ENCODE measurements around the gene ISCA1. TPM values are rescaled to one million over a fixed set of nuclear protein-coding genes. Genes with fewer than 3 reads are reported as not detected.

ISCA1 gene
- total RNA-seq, 1 donor from 2014 or later: 30.3 TPM

DNA sequence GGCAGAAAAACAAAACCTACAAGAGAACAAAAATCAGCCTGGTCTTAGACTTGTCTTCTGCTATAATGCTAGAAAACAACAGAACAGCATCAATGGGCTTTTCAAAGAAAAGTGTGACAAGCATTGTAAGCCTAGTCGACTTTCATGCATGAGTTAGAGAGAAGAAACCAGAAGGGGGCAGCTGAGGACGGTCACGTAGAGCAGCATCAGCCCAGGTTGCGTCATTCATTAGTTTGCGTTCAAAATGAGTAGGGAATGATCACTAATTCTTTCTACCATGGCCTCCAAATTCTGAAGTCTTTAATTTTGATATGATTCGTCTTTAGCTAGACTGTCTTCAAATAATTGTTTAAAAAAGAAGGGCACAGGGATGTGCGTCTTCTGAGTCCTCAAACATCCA, 4.7 kb upstream of the ISCA1 start:
- Histone ChIP-seq H3K9ac (ENCODE audit: low read depth in 1 of 3, low read length in 3 of 3) (no peak overlapping the region), H3K4me1 (ENCODE audit: control insufficient read depth in 3 of 3, insufficient read depth in 3 of 3, low read length in 3 of 3) (peaks cover 5 to 8% (median 6%) of the 10 kb centered on the region in 3 donors), H3K9me3 (ENCODE audit: control insufficient read depth in 3 of 3, low read length in 3 of 3) (no peaks in the 10 kb centered on the region), H3K36me3 (ENCODE audit: control insufficient read depth in 3 of 3, insufficient read depth in 3 of 3, low read length in 3 of 3) (peaks cover 0 to 3% (median 0%) of the 10 kb centered on the region in 3 donors), H3K27me3 (ENCODE audit: control insufficient read depth in 3 of 3, insufficient read depth in 3 of 3, low read length in 3 of 3) (no peaks in the 10 kb centered on the region), H3K4me3 (ENCODE audit: low read length in 3 of 3) (no peak overlapping the region), H3K27ac (ENCODE audit: low read depth, low read length) (no peak overlapping the region)

DNA sequence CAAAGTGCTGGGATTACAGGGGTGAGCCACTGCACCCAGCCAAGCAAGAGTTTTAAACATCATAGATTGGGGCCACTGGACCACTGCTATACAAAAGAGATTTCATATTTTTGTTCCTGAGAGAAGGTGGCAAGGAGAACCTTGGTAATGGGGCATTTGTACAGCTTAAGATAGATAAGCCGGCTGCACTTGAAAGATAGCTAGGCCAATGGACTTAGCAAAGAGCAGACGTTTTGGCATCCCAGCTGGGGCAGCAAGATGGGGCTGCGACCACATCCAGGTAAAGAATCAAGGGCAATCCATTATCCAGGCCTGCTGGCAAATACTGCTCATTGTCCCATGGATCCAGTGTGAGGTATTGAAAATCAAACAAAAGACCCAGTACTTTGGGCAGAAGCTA, 3.9 kb upstream of the ISCA1 start:
- Histone ChIP-seq H3K36me3 (ENCODE audit: control insufficient read depth in 3 of 3, insufficient read depth in 3 of 3, low read length in 3 of 3) (peaks cover 0 to 3% (median 0%) of the 10 kb centered on the region in 3 donors), H3K27me3 (ENCODE audit: control insufficient read depth in 3 of 3, insufficient read depth in 3 of 3, low read length in 3 of 3) (no peaks in the 10 kb centered on the region), H3K4me3 (ENCODE audit: low read length in 3 of 3) (no peak overlapping the region), H3K9ac (ENCODE audit: low read depth in 1 of 3, low read length in 3 of 3) (no peak overlapping the region), H3K9me3 (ENCODE audit: control insufficient read depth in 3 of 3, low read length in 3 of 3) (no peaks in the 10 kb centered on the region), H3K4me1 (ENCODE audit: control insufficient read depth in 3 of 3, insufficient read depth in 3 of 3, low read length in 3 of 3) (peaks cover 5 to 14% (median 9%) of the 10 kb centered on the region in 3 donors), H3K27ac (ENCODE audit: low read depth, low read length) (no peak overlapping the region)

DNA sequence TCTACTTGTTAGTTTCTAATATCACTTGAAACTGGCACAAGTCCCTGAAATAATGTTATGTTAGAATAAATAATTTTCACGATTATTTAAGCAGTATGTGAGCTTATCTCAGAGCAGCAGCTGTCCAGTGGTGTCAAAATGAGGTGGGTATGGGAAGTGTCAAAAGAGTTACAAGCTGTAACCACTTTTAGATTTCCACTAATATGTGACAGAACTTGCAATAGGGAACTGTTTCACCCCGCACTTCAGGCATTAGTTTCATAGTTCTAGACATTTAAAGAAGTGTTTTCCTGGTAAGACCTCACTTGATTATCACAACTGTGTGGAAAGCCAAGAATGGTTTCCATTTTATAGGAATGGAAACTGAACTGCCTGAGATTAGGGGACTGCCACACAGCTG, 2.9 kb upstream of the ISCA1 start:
- Histone ChIP-seq H3K4me3 (ENCODE audit: low read length in 3 of 3) (no peak overlapping the region), H3K9ac (ENCODE audit: low read depth in 1 of 3, low read length in 3 of 3) (no peak overlapping the region), H3K36me3 (ENCODE audit: control insufficient read depth in 3 of 3, insufficient read depth in 3 of 3, low read length in 3 of 3) (peaks cover 0 to 3% (median 0%) of the 10 kb centered on the region in 3 donors), H3K27me3 (ENCODE audit: control insufficient read depth in 3 of 3, insufficient read depth in 3 of 3, low read length in 3 of 3) (no peaks in the 10 kb centered on the region), H3K27ac (ENCODE audit: low read depth, low read length) (no peak overlapping the region), H3K9me3 (ENCODE audit: control insufficient read depth in 3 of 3, low read length in 3 of 3) (no peaks in the 10 kb centered on the region), H3K4me1 (ENCODE audit: control insufficient read depth in 3 of 3, insufficient read depth in 3 of 3, low read length in 3 of 3) (peaks cover 9 to 23% (median 17%) of the 10 kb centered on the region in 3 donors)

DNA sequence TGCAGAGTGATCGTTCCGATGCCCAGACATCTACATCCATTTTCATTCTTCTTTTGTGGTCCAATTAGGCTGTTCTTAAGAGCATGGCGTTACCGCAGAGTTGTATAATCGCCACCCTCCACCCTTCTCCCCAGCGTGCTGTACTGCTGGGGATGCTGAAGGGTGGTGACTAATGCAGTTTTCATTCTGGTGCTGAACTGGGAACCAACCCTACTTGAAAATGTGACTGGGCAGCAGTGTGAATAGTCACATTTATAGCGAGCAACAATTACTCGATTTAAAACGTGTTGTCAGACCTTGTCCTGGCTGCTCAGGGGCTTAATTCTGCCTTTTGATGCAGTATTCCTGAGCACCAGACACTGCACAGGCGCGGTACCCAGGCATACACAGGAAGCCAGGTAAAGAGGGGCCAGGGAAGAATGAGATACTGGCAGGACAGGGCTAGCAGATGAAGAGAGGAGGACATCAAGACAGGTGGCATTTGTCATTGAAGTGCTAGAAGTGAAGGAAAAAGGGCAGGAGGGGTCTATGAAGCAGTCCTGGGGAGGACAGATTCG, 719 bp upstream of the ISCA1 start:
- H3K4me3 ChIP-seq (ENCODE audit: low read length in 3 of 3): peak overlapping the region; percentile 71 to 88 (median 81)

DNA sequence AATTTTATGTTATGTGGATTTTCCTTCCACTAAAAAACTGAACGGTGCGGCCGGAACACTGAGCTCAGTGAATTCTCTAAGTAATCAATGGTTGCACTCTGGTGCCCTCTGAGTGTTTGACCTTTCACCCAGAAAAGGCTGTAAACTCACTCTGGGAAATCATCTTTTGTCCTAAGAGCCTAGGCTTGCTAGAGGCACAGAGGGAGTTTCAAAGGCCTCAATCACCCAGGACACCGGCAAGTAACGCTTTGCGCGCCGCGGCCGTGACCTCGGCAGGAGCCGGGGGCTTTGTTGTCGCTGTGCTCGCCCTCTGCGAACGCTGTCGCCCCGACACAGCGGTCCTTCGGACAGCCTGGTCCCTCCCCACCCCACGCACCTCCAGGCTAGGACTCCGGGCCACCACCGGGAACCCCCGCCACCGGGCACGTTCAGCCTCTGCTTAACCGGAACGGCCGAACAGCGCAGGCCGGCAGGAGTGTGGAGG, 703 bp downstream of the ISCA1 start:
- Histone ChIP-seq H3K4me3 (ENCODE audit: low read length in 3 of 3) (peak overlapping the region; percentile 71 to 88 (median 81)), H3K9ac (ENCODE audit: low read depth in 1 of 3, low read length in 3 of 3) (peak overlapping the region; percentile 93 to 95 (median 93)), H3K9me3 (ENCODE audit: control insufficient read depth in 3 of 3, low read length in 3 of 3) (no peaks in the 10 kb centered on the region), H3K27me3 (ENCODE audit: control insufficient read depth in 3 of 3, insufficient read depth in 3 of 3, low read length in 3 of 3) (no peaks in the 10 kb centered on the region), H3K4me1 (ENCODE audit: control insufficient read depth in 3 of 3, insufficient read depth in 3 of 3, low read length in 3 of 3) (peaks cover 24 to 42% (median 25%) of the 10 kb centered on the region in 3 donors), H3K36me3 (ENCODE audit: control insufficient read depth in 3 of 3, insufficient read depth in 3 of 3, low read length in 3 of 3) (peaks cover 0 to 5% (median 3%) of the 10 kb centered on the region in 3 donors), H3K27ac (ENCODE audit: low read depth, low read length) (peak overlapping the region; percentile 95)

More for the DNA sequence above, 719 bp upstream of the ISCA1 start:
- Histone ChIP-seq H3K36me3 (ENCODE audit: control insufficient read depth in 3 of 3, insufficient read depth in 3 of 3, low read length in 3 of 3) (peaks cover 0 to 5% (median 3%) of the 10 kb centered on the region in 3 donors), H3K27ac (ENCODE audit: low read depth, low read length) (peak overlapping the region; percentile 95), H3K27me3 (ENCODE audit: control insufficient read depth in 3 of 3, insufficient read depth in 3 of 3, low read length in 3 of 3) (no peaks in the 10 kb centered on the region), H3K9me3 (ENCODE audit: control insufficient read depth in 3 of 3, low read length in 3 of 3) (no peaks in the 10 kb centered on the region), H3K4me1 (ENCODE audit: control insufficient read depth in 3 of 3, insufficient read depth in 3 of 3, low read length in 3 of 3) (peaks cover 22 to 37% (median 24%) of the 10 kb centered on the region in 3 donors), H3K9ac (ENCODE audit: low read depth in 1 of 3, low read length in 3 of 3) (peak overlapping the region; percentile 78 to 95 (median 93))

DNA sequence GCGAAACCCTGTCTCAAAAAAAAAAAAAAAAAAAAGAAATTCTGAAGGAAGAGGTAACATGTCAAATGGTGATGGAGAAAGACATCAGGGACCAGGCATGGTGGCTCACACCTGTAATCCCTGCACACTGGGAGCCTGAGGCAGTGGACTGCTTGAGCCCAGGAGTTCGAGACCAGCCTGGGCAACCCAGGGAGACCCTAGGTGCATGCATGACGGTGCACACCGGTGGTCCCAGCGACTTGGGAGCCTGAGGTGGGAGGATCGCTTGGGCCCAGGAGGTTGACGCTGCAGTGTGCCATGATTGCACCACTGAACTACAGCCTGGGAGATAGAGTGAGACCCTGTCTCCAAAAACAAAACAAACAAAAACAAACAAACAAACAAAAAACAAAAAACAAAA, 1.8 kb downstream of the ISCA1 start:
- H3K27me3 ChIP-seq (ENCODE audit: control insufficient read depth in 3 of 3, insufficient read depth in 3 of 3, low read length in 3 of 3): no peaks in the 10 kb centered on the region
- H3K9ac ChIP-seq (ENCODE audit: low read depth in 1 of 3, low read length in 3 of 3): no peak overlapping the region
- H3K27ac ChIP-seq (ENCODE audit: low read depth, low read length): no peak overlapping the region
- peaks cover 29 to 48% (median 30%) of the 10 kb centered on the region in 3 donors for H3K4me1 ChIP-seq (ENCODE audit: control insufficient read depth in 3 of 3, insufficient read depth in 3 of 3, low read length in 3 of 3)
- H3K36me3 ChIP-seq (ENCODE audit: control insufficient read depth in 3 of 3, insufficient read depth in 3 of 3, low read length in 3 of 3): peaks cover 0 to 5% (median 3%) of the 10 kb centered on the region in 3 donors
- no peaks in the 10 kb centered on the region for H3K9me3 ChIP-seq (ENCODE audit: control insufficient read depth in 3 of 3, low read length in 3 of 3)
- peak overlapping the region in 2 of 3 donors; percentile 39 to 46 for H3K4me3 ChIP-seq (ENCODE audit: low read length in 3 of 3)

DNA sequence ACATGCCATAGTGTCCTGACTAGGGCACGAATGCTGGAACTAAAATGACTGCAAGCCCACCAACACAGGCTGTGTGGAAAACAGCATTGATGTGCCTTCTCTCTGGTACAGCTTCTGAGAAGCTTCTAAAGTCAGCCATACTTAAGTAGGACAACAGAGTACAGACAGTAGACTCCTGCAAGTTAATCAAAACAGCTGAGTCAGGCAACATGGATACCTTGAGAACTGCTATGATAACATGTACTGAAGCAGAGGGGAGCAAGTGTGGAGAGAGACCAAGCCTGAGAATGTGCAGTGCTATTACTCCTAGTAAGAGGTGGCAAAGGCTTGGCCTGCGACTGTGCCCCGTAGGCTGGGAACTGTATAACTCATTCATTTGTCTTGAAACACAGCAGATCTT, 2.5 kb downstream of the ISCA1 start:
- H3K27me3 ChIP-seq (ENCODE audit: control insufficient read depth in 3 of 3, insufficient read depth in 3 of 3, low read length in 3 of 3): no peaks in the 10 kb centered on the region
- no peak overlapping the region for H3K27ac ChIP-seq (ENCODE audit: low read depth, low read length)
- H3K4me1 ChIP-seq (ENCODE audit: control insufficient read depth in 3 of 3, insufficient read depth in 3 of 3, low read length in 3 of 3): peaks cover 33 to 53% (median 36%) of the 10 kb centered on the region in 3 donors
- H3K36me3 ChIP-seq (ENCODE audit: control insufficient read depth in 3 of 3, insufficient read depth in 3 of 3, low read length in 3 of 3): peaks cover 3 to 6% (median 5%) of the 10 kb centered on the region in 3 donors
- H3K4me3 ChIP-seq (ENCODE audit: low read length in 3 of 3): peak overlapping the region in 2 of 3 donors; percentile 34 to 41
- H3K9me3 ChIP-seq (ENCODE audit: control insufficient read depth in 3 of 3, low read length in 3 of 3): no peaks in the 10 kb centered on the region
- H3K9ac ChIP-seq (ENCODE audit: low read depth in 1 of 3, low read length in 3 of 3): no peak overlapping the region

DNA sequence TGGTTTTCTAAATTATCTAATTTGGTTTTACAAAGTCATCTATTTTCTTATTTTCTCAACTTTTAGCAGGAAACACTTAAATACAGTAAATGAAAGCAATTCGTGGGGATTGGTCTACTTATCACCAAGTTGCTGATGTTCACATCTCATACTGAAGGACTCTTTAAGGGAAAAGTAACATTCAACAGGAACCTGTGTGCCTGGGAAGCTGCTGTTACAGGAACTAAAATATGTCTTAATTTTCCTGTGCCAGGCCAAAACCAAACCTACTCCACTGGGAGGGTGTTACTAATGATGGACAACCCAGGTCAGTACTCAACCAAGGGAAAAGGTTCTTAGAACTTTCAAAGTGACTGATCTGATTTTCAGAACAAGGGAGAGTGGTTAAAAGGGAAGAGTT, 5.3 kb downstream of the ISCA1 start:
- no peak overlapping the region for H3K27ac ChIP-seq (ENCODE audit: low read depth, low read length)
- H3K36me3 ChIP-seq (ENCODE audit: control insufficient read depth in 3 of 3, insufficient read depth in 3 of 3, low read length in 3 of 3): peaks cover 10 to 22% (median 20%) of the 10 kb centered on the region in 3 donors
- no peak overlapping the region for H3K4me3 ChIP-seq (ENCODE audit: low read length in 3 of 3)
- H3K9ac ChIP-seq (ENCODE audit: low read depth in 1 of 3, low read length in 3 of 3): peak overlapping the region in 1 of 3 donors; percentile 28
- H3K9me3 ChIP-seq (ENCODE audit: control insufficient read depth in 3 of 3, low read length in 3 of 3): no peaks in the 10 kb centered on the region
- peaks cover 28 to 48% (median 33%) of the 10 kb centered on the region in 3 donors for H3K4me1 ChIP-seq (ENCODE audit: control insufficient read depth in 3 of 3, insufficient read depth in 3 of 3, low read length in 3 of 3)
- H3K27me3 ChIP-seq (ENCODE audit: control insufficient read depth in 3 of 3, insufficient read depth in 3 of 3, low read length in 3 of 3): no peaks in the 10 kb centered on the region

DNA sequence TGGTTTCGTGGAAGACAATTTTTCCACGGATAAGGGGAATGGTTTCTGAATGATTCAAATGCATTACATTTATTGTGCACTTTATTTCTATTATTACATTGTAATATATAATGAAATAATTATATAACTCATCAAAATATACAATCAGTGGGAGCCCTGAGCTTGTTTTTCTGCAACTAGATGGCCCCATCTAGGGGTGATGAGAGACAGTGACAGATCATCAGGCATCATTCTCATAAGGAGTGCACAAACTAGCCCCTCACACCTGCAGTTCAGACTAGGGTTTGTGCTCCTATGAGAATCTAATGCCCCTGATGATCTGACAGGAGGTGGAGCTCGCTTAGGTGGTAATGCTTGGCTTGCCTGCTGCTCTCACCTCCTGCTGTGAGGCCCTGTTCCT, 6.4 kb downstream of the ISCA1 start:
- H3K27ac ChIP-seq (ENCODE audit: low read depth, low read length): no peak overlapping the region
- H3K4me1 ChIP-seq (ENCODE audit: control insufficient read depth in 3 of 3, insufficient read depth in 3 of 3, low read length in 3 of 3): peaks cover 28 to 38% (median 28%) of the 10 kb centered on the region in 3 donors
- no peak overlapping the region for H3K9ac ChIP-seq (ENCODE audit: low read depth in 1 of 3, low read length in 3 of 3)
- H3K9me3 ChIP-seq (ENCODE audit: control insufficient read depth in 3 of 3, low read length in 3 of 3): no peaks in the 10 kb centered on the region
- peaks cover 15 to 31% (median 28%) of the 10 kb centered on the region in 3 donors for H3K36me3 ChIP-seq (ENCODE audit: control insufficient read depth in 3 of 3, insufficient read depth in 3 of 3, low read length in 3 of 3)
- H3K4me3 ChIP-seq (ENCODE audit: low read length in 3 of 3): no peak overlapping the region
- no peaks in the 10 kb centered on the region for H3K27me3 ChIP-seq (ENCODE audit: control insufficient read depth in 3 of 3, insufficient read depth in 3 of 3, low read length in 3 of 3)

DNA sequence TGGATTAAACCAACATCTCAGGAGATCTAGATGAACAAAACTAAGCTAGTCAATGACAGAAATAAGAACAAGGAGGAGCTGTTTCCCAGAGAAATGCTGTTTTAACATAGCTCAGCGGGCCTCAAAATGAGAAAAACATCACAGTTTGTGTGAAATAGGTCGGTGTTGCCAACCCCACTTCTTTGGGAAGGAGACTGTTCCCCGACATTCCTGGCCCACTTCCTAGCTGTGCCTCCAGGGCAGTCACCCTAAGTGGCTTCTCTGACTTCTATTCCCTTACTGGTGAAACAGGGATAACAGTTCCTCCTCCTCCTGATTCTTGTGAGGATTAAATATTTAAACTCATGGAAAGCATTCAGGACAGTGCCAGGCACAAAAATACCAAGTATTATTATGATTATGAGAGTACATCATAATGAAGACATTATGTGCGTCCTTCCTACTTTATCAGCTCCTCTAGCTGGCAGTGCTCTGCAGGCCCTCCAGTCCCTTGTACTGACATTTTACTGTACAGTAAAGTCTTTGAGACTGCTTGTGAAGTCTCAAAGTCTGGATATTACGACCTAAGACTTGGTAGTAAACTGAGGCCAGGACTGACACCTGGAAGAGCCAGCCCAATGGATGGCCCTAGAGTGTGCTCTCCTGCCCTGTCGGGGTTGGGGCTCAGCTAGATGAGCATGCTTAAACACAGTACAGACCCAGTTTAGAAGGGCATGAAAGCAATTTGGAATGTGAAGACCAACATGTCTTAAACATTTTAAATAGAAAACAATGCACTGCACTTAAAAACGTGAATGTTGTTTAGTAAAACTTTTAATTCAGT, 7.3 kb downstream of the ISCA1 start:
- Histone ChIP-seq H3K4me3 (ENCODE audit: low read length in 3 of 3) (no peak overlapping the region), H3K36me3 (ENCODE audit: control insufficient read depth in 3 of 3, insufficient read depth in 3 of 3, low read length in 3 of 3) (peaks cover 15 to 32% (median 28%) of the 10 kb centered on the region in 3 donors), H3K27ac (ENCODE audit: low read depth, low read length) (no peak overlapping the region), H3K27me3 (ENCODE audit: control insufficient read depth in 3 of 3, insufficient read depth in 3 of 3, low read length in 3 of 3) (no peaks in the 10 kb centered on the region), H3K4me1 (ENCODE audit: control insufficient read depth in 3 of 3, insufficient read depth in 3 of 3, low read length in 3 of 3) (peaks cover 19 to 31% (median 22%) of the 10 kb centered on the region in 3 donors), H3K9ac (ENCODE audit: low read depth in 1 of 3, low read length in 3 of 3) (peak overlapping the region in 1 of 3 donors; percentile 24), H3K9me3 (ENCODE audit: control insufficient read depth in 3 of 3, low read length in 3 of 3) (no peaks in the 10 kb centered on the region)
